Choroid plexus epithelial cell (primary cell): Measurements from ENCODE around the gene POLR1D.

Source experiments
- DNase-seq: peaks from one replicate; pipeline ENCODE4 v3.0.0-alpha.2; 2010; ENCODE audit warnings: low read depth
- H3K4me3 ChIP-seq: 2 replicates; pipeline ENCODE4 v1.5.1; 2011; ENCODE audit warnings: low read depth, mild to moderate bottlenecking, control low read depth, low read length, moderate library complexity
- TF ChIP-seq, protein P1 (sequence below): conservative IDR thresholded peaks from 2 replicates; pipeline ENCODE4 v1.5.1; 2011; ENCODE audit warnings: low read depth, mild to moderate bottlenecking, control low read depth, inconsistent platforms, low read length, moderate library complexity

The POLR1D gene

DNA sequence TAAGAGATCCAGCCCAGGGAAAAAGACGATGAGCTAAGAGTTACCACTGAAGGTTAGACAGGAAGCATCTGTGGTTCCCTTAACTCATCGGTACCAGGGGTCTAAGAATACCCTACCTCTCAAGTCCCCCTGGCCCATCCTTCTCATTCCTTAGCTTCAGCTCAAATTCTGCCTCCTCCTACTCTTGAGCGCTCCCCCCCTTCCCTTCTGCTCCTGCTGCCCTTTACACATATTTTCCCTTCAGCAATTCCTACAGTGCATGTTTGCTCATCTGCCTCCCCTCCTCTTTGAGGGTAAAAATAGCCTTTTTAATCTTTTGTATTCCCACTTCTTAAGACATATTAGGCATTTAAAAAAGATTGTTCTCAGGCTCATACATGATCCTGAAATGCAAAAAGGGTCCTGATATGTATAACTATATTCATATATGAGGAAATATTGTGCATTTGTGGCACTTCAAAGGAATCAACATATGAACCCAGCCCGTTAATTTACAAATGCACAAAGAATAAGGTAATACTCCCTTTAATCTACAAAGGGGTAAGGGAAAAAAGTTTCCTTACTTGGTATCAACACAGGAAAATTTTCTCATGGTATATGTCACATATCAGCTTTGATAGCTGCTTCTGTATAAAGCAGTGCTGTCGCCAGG is 34.5 kb upstream of the POLR1D start:
- TF ChIP-seq, protein P1, sequence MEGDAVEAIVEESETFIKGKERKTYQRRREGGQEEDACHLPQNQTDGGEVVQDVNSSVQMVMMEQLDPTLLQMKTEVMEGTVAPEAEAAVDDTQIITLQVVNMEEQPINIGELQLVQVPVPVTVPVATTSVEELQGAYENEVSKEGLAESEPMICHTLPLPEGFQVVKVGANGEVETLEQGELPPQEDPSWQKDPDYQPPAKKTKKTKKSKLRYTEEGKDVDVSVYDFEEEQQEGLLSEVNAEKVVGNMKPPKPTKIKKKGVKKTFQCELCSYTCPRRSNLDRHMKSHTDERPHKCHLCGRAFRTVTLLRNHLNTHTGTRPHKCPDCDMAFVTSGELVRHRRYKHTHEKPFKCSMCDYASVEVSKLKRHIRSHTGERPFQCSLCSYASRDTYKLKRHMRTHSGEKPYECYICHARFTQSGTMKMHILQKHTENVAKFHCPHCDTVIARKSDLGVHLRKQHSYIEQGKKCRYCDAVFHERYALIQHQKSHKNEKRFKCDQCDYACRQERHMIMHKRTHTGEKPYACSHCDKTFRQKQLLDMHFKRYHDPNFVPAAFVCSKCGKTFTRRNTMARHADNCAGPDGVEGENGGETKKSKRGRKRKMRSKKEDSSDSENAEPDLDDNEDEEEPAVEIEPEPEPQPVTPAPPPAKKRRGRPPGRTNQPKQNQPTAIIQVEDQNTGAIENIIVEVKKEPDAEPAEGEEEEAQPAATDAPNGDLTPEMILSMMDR, result no peak
- DNase-seq, result no peak
- H3K4me3 ChIP-seq, result no peak overlapping the region

DNA sequence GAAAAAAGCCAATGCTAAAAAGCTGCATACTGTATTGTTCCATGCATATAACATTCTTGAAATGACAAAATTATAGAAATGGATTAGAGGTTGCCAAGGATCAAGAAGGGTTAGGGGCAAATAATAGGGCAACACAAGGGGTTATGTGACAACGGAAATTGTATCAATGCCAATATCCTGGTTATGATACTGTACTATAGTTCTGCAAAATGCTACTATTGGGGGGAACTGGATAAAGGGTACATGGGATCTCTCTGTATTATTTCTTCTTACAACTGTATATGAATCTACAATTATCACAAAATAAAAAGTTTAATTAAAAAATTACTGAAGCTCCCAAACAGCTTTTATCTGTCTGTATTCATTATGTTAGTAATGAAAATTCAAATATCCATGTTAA is 33.3 kb upstream of the POLR1D start:
- H3K4me3 ChIP-seq, result no peak overlapping the region
- TF ChIP-seq, protein P1, result no peak
- no peak for DNase-seq

DNA sequence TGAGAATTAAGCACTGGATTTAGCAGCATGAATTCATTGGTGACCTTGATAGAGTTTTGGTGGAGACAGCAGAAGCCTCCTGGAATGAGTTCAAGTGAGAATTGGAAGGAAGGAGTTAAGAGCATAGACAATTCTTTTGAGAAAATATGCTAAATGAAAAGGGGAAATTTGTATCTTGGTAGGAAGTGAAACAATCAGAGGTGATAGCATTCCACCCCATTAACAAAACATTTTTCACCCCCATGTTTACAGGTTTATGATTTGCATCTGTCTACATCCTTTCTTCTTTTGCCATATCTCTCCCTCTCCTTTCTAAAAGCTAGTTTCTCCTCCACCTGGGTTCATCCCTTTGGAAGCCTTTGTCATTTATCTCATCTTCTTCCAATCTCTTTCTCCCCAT is 28.8 kb upstream of the POLR1D start:
- DNase-seq, result no peak
- TF ChIP-seq, protein P1, result no peak
- H3K4me3 ChIP-seq, result no peak overlapping the region

DNA sequence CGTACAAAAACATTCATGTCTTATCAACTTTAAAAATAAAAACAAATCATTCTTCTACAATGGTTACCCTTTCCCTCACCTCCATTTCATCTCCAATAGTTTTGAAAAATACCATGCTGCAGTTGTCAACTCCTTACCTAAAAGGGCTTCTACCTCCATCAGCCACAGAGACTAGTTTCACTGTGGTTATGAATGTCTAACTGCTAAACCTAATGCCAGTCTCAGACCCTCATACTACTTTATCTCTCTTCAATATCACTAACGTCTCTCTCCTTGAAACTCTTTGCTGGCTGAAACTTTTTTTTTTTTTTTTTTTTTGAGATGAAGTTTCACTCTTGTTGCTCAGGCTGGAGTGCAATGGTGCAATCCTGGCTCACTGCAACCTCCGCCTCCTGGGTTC is 28.4 kb upstream of the POLR1D start:
- TF ChIP-seq, protein P1, result no peak
- no peak for DNase-seq

DNA sequence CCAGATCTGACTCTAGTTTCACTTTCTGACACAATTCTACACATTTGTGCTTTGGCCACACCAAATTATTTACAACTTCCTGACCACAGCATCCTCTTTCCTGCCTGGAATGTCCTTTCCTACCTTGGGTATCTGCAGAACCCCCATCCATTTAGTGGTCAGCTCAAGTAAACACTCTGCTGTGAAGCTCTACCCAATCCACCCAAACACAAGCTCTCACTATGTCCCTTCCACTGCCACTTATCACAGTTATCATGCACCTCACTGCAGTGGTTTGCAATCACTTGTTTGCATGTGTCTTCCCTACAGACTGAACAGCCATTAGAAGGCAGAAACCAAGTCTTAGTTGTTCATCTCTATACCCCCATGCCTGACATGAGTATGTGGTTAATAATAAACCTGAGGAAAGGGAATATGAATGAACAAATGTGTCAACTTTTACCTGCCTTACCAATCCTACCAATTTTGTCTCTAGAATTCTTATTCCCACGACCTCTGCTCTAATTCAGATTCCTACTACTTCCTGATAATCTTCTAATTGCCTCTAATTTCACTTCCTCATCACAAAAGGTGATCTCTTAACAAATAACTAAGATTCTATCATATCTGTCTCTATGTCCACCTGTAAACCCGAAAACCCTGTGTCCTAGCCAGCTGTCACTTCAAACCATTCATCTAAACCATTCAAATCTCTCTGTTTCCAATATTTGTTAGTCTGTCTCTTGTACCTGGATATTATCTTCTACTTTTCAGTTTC is 26.5 kb upstream of the POLR1D start:
- TF ChIP-seq, protein P1, result no peak
- no peak overlapping the region for H3K4me3 ChIP-seq
- no peak for DNase-seq

More for the DNA sequence above, 28.4 kb upstream of the POLR1D start:
- no peak overlapping the region for H3K4me3 ChIP-seq

DNA sequence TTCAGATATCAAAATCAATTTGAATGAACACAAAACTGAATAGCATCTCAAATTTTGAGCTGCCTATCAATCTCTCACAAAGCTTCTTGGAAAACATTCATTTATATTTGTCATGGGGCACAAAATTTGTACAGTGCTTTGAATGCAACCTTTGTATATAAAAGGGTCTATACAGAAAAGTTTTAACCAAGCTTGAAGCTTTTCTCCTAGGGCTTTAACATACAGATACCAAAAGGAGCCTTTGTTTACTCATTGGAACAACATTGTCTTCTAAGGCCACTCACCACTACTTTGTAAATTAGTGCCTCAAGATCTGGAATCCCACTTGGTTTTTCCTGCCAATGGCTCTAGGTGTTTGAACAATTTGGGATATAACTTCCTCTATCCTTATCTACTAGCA is 22.6 kb upstream of the POLR1D start:
- H3K4me3 ChIP-seq, result no peak overlapping the region
- TF ChIP-seq, protein P1, result no peak
- no peak for DNase-seq
